HG02840 (cell line): ENCODE results near the gene HOXB1.

Experiments
- ATAC-seq: cut with Tn5 transposase; IDR thresholded peaks from one replicate; pipeline ENCODE4 v1.9.1; 2021; ENCODE audit warnings: mild to moderate bottlenecking, moderate library complexity, moderate number of reproducible peaks; ENCODE audit not compliant: unreplicated experiment, low FRiP score

HOXB1 gene

DNA sequence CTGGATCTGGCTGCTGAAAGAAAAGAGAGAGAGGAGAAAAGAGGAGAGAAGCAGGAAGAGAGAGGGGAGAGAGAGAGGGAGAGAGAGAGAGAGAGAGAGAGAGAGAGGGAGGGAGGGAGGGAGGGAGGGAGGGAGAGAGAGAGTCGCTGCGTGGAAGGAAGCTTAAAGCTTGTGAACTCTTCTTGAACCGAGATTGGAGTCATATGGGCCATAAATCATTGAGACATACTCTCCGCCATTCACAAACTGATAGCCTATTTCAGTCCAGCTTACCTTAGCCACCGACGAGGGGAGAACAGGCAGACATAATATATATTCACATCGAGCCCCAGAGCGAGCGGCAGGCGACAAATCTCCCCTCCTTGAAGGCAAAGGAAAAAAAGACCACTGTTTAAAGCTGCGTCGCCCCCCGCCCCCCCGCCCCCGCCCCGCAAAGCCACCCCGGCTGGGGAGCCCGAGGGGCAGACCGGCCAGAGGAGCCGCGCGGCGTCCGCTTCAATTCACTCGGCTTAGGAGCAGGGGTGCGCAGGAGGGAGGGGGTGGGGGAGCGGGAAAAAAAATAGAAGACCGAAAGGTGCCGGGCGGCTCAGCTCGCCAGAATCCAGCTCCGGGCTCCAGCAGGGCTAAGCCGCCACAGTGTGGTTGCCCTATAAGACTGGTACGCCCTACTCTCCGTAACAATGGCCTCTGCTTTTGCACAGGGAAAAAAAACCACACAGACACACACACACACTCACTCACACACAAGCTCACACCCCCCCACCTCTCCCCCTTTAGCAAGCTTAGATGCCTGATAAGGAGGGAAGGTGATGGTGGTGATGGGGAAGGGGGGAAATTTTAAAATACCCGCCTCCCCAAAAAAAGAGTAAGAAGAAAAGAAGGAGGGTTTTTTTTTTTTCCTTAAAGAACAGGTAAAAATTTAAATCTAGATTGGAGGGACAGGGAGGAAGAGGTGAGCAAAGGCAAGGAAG lies 24.7 kb upstream of the HOXB1 start:
- no peak for ATAC-seq

DNA sequence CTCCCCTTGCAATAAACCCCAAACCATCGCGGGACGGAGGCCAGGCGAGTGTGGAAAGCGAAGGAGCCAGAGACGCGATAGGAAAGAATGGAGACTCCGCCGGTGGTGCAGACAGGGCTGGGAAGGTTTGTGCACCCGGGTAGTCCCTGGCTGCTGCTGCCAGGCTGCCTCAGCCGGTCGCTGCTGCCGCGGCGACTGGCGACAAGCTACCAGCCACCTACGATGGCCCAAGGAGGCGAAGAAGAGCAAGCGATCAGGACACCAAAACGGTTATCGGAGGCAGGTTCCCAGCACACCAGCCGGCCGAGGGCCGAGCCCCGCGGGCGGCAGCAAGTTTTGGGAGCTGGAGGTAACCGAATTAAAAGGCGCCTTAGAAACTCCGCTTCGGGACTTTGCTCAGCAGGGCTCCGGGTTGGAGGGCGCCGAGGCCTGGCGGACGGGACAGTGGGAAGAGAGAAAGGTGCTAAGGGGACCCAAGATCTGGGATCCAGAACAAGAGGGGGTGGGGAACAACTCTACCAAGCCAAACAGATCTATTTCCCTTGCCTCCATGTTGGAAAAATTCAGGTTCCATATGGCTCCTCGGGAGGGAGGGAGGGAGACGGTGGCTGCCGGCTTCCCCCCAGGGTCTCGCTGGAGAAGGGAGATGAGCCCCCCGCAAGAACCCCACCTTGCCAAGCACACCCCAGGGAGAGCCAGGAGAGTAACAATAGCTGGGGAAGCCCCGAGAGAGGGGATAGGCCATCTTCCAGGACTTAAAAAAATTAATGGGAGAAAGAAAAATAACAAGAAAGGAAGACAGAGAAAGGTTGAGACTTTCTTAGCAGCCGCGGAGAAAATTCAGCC lies 23.8 kb upstream of the HOXB1 start:
- ATAC-seq = no peak

DNA sequence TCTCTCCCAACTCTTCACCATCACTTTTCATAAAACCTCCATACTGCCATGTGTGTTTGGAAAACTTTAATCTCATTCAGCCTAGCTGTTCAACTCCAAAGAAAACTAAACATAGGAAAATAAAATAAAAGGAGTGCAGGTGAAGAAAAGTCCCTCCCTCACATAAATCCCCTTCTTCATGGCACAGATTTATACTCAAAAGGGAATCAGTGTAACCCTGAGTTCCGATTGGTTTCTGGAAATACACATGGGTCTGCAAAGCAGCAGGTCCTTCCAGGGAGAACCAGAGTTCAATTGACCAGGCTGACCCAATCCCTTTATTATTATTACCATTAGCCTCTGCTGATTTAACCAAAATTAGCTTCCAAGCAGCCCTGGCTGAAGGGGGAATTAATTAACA lies 23.0 kb upstream of the HOXB1 start:
- no peak for ATAC-seq

DNA sequence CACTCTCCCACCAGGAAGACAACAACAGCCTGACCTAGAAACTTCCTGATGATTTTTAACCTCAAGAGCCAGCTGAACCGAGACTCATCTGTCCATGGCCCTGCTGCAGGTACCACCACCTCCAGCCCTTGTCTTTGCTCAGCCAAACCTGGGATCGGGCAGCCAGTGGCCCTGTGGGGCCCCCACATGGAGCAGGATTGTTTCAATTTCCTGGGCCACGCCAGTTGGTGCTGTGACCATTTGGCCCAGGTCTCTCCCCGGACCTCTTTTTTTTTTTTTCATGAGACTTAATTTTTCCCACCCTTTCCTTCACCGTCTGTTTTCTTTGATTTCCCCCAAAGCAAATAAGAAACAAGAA lies 22.4 kb upstream of the HOXB1 start:
- no peak for ATAC-seq

DNA sequence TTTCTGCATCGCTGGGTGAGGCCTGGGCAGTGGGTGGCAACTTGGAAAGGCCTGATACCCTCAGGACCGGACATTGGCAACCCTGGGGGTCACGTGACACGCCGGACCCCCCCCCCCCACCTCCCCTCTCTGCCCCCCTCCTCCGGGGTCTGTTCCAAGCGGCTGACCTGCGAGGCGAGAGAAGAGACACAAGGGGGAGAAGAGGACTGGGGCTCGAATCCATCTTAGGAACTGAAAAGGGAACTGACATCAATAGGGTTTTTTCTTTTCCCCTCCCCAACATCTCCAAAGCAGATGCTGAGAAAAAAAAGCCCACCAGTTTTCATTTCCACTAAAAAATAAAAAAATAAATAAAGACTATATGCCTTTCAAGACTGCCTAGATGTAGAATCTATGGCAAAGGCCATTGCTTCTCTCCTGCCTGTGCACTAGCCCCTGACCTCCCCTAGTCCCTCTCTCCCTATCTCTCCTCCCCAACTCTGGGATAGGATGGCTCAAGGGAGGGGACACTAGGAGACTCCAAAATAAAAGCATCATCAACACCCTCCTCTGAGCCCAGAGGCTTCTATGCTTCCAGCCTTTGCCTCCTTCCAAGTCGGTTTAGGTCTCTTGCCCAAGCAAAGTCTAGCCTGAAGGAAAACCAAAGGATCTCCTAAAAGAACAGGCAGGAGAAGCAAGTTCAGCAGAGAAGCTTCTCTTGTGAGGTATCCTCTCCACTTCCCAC lies 21.8 kb upstream of the HOXB1 start:
- no peak for ATAC-seq

DNA sequence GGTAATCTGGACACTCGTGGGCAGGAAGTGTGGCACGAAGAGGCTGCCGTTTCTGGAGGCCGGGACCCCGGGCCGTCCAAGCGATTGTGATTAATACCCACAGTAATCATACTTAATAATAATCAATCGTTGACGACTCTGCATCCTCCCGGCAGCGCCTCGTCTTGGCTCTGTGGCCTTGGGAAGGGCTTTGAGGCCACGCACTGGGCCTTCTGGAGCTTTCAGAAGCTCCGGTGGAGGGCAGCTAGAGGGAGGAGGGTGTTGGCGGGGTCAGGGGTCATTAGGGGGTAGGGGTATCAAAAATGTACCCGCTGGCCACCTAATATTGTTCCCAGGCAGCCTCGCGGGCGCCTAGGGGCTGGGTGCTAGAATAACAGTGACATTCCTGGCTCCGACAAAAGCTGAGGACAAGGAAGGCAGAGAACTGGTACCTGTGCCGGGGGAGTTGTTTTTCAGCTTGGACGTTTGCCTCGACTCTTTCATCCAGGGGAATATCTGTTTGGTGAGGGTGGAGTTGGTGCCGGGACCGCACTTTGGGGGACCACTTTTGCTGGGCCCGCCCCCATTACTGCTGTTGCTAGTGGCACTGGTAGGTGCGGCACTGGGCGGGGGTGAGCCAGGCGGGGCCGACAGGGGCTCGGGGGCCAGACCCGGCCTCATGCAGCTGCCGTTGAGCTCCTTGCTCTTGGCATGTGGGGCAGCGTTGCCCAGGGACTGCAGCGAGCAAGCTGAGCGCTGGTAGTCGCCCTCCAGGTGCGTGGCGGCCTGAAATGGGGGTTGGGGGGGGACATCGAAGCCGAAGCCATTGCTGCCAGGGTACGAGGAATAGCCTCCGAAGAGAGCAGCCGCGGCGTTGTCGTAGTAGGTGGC lies 21.0 kb upstream of the HOXB1 start:
- no peak for ATAC-seq

DNA sequence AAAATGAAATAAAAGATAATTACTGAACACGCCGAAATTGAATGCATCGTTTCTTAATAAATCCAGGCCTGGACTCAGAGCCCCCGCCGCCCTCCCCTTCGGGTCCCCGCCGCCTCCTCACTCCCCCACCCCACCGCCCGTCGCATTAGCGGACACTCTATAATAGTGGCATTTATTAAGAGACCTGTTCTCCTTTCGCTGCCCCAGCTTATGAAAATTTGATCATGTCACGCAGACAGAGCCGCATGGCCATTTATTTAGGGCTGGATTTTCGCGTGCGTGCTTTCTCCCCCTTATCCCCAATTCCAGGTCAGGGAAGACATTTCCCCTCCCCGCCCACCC lies 20.4 kb upstream of the HOXB1 start:
- ATAC-seq = no peak

DNA sequence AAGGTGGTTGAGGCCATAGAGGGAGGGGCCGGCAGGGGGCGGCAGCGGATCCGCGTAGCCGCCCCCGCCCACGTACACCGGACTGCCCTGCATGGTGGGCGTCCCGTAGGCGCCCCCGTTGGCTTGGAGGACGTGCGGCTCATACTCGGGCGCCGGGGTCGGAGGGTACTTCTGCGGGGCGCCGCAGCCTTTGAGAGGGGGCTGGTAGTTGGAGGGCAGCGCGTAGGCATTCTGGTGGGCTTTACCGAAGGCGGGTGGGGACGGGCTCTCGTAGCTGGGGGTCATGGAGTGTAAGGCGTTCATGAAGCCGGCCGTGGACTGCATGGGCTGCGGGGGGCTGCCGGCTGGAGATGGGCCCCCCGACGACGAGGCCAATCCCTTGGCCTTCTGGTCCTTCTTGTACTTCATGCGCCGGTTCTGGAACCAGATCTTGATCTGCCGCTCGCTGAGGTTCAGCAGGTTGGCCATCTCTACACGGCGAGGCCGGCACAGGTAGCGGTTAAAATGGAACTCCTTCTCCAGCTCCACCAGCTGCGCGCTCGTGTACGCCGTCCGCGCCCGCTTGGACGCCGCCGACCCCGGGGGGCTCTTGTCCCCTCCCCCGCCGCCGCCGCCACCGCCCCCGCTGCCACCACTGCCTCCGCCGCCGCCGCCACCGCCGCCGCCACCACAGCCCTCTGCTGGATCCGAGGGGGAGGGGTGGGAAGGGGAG lies 19.8 kb upstream of the HOXB1 start:
- no peak for ATAC-seq

DNA sequence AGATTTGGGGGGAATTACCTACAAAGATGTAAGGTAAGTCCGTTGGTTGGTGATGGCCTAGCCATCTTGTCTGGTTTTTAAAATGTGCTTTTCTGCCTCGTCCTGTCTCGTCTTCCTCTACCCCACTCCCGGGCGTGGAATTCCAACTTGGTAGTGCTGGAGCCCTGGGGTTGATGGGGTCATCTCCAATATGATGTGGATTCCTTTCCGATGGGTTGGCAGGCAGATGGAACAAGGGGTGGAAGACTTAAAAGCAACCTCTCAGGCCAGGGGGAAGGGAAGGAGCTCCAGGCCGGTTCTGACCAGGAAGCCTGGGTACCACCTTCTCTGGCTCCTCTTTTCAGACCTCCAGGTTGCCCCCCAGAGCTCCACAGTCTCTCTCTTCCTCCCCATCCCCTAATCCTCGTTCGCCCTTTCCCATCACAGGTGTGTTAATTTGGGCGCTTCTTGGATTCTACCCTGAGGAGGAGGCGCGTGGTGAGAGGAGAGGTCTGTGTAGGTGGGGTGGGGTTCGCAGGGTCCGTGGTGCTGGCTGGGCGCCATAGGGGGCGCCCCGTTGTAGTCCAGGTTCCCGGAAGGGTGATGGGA lies 19.2 kb upstream of the HOXB1 start:
- ATAC-seq = no peak

DNA sequence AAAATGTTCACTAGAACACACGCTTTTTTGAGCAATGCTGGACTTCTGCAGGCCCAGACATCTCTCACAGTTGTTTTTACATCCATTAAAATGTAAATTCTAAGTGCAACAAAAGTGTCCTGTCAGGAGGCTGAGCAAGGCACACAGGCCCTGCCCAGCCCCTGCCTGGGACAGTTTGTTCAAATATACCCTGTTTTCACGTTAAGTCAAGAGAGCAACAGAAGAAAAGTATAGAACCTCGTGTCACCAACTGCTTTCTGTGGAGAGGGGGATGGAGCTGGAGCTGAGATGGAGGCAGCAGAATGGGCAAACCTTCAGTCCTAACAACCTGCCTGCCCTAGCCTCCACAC lies 18.4 kb upstream of the HOXB1 start:
- ATAC-seq = no peak

DNA sequence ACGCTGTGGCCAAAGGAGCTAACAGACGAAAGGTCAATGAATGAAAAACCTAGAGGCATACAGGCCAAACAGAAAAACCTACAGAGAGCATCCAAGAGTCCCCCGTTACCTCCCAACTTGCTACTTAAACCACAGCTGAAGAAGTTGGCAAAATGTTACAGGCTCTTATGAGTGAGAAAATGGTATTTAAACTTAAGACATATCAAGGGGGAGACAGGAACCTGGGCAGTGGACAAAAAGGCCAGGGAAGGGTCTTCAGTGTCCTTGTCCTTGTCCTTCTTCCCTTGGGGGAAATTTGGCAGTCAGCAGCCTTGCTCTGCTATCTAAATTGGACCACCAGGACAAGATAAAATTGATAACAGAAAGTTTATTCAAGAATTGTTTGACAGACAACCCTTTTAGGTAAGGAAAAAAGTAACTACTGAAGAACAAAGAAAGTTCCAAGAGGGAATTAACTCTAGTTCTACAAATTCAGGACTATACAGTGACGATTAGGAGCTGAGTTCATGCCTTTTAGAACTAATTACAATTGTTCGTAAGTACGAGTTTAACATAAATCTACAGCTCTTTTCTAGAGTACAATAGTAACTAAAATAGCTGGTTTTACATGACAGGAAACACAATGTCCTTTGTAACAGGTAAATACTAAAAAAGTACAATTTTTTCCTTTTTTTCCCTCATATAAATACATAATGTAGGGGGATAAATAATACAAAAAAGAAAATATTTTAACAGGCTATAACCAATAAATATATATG lies 17.9 kb upstream of the HOXB1 start:
- no peak for ATAC-seq

DNA sequence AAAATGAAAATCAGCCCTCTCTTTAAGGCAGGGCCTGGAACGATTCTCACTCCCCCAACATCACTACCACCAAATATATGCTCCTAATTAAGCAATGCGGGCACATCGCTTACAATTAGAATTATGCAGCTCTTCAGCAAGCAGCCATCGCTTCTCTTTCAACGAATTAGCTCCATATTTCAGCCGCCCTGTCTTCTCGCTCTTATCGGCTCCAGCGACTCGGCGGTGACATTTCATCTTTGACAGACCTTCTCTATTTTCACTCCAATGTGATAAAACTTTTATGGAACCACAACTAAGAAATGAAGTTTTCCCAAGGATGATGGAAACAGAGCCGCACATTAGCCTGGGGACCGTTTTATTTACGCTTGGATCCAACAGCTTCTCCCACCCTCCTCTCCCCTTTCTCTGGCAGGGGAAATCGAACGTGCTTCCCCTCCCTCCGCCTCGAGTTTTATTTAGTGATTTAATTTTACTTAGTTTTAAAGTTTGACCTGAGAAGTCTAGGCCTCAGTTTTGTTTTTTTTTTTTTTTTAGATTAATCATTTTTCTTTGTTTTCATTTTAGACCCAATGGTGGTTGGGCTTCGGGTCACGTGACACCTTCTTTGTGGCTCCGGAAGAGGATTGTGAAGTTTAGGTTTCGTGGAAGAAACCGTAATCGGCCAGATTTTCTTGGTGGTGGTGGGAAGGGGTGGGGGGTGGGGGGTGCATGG lies 17.2 kb upstream of the HOXB1 start:
- ATAC-seq = no peak

DNA sequence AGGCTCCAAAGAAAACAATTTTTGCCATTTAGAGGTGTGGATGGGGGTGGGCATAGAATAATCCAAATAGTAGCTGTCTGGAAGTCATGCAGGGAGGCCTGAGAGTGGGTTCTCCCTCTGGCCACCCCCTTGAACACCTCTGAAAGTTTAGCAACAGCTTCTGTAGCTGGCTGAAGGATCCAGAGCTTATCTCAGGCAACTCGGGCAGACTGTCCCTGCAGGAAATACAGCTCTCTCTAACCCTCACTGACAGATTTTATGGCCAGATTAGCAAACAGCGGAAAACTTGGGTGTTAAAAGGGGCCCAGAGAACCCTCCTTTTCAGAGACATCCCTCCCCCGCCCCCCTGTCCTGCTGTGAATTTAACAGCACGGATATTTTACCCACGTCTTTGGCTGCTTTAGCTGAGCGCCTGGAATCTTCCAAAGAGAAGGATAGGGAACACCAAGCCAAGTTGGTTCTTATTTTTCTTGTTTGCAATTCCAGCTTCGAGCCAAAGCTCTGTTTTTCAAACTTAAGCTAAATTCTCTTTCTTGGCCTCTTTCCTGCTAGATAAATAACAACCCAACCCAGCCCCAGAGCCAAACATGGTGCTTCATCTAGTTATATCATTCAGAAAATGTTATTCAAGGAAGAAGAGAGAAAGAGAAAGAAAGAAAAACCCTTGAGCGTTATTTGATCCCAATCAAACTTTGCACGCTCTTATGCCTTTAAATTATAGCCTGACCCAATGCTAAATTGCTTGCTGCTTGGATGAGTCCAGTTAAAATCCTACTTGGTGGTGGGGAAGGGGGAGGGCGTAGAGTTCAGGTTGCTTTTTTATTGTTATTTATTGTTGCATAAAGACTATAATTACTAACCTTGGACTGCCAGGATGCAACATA lies 16.4 kb upstream of the HOXB1 start:
- no peak for ATAC-seq

DNA sequence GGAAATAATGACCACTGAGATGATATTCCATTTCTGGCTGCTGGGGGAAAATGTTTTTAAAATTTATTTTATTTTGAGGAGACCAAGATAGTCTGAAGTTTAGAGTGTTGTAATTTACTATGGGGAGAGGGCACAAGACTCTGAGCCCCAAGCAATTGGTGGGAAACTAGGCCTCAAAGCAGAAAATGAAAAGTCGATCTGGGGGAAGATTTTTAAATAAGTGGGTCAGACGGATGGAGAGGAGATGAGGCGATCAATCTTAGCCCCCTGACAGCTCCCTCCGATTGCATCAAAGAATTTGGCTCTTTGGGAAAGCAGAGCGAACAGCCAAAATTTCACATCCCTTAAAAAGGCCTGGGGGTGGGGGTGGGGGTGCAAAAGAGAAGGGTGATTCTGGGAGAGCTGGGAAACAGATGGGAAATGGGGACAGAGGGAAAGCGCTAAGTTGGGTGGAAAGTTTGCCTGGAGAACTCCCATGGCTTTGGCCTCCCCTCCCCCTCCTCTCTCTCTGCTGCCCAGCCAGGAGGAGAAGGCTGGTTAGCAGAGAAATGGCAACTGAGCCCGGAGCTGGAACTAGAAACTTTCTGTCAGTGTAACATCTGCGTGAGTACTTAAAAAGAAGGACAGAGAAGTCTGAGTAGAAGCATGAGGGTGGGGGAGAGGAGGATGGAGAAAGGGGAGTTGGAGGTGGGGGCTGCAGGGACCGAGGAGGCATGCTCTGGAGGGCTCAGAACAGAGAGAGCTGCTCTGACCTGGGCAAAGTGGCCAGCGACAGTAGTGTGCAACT lies 15.5 kb upstream of the HOXB1 start:
- ATAC-seq = no peak

DNA sequence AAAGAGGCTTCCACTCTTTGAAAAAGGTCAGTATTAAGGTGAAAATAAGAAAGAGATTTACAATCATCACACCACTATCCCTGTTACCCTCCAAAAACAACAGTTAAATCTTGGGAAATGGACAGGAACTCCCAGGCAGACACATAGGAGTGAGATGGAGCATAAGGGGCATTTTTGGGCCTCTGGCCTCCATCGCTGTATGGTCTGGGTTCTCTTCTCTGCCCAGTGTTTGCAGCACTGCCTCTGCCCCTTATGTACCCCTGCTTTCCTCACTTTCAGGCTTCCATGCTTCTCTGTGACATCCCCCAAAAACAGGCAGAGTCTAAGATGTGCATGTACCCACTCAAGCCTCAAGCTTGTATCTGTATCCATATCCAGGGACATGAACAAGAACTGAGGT lies 14.7 kb upstream of the HOXB1 start:
- ATAC-seq = no peak

DNA sequence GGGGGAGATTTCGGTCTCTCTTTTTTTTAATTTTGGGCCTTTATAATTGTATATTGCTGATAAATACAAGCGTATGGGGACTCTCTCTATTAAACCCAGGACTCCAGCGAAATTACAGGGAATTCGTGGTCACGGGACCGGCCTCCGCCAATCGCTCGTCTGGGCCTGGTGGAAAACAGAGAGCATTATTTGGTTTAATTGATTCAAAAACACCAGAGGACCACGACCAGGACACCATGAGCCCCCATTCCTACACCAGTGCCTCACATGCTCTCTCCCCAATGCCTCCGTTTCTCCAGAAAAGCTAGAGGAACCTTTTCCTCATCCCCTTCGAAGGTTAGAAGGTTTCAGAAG lies 14.2 kb upstream of the HOXB1 start, which contains the start of gene HOXB2:
HOXB2 (minus strand) TSS at position 88 of the 354 bp plus-strand sequence. CDS start 198 bp downstream, outside the sequence.
- ATAC-seq = no peak
